GM19193 (cell line): ENCODE results near the gene OR2D2.

Source experiments
- POLR2A ChIP-seq: IDR thresholded peaks from 4 replicates; pipeline ENCODE4 v1.6.1; 2011; ENCODE audit not compliant: insufficient read depth, insufficient read length; ENCODE audit errors: extremely low read depth

Gene OR2D2

DNA sequence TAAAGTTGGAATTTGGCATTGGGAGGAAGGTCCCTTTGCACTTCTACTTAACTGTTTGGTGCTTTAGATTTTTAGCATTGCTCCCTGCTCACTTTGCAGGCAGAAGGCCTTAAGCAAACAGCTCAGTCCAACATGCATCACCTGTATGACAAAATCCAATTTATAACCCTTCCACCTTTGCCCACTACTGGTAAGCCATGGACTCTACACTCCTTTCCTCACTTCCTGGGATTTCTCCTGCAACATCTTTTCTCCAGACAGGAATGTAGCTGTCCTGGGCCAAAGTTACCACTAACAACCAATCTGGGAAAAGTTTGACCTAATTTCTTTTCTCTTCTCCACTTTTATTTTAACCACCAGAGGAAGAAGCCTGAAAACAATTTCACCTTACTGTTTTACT is 1.8 kb upstream of the OR2D2 start:
- no peak for TF ChIP-seq POLR2A

DNA sequence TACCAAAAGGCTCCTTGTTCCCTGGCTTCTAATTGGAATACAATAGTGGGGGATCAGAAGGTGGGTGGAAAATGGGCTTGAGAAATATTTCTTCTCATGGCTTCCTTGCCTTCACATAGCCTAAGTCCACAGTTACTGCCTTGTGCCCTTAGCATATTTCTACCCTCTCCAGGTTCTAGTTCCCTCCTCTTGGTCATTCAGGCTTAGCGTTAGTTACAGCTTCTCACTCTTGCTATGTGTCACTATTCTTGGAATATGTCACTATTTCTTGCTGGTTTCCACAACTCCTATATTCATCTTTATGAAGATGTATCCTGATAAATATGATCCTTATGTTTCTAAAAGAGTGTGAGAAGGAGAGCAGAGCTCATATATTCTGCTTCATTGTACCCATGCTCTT is 2.5 kb downstream of the OR2D2 start:
- no peak for TF ChIP-seq POLR2A

DNA sequence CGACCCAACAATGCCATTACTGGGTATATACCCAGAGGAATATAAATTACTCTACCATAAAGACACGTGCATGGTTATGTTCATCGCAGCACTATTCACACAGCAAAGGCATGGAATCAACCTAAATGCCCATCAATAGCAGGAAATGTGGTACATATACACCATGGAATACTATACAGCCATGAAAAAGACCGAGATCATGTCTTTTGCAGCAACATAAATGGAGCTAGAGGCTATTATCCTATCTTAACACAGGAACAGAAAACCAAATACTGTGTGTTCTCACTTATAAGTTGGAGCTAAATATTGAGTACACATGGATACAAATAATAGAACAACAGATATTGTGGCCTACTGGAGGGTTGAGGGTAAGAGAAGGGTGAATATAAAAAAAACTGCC is 3.5 kb downstream of the OR2D2 start:
- no peak for TF ChIP-seq POLR2A

DNA sequence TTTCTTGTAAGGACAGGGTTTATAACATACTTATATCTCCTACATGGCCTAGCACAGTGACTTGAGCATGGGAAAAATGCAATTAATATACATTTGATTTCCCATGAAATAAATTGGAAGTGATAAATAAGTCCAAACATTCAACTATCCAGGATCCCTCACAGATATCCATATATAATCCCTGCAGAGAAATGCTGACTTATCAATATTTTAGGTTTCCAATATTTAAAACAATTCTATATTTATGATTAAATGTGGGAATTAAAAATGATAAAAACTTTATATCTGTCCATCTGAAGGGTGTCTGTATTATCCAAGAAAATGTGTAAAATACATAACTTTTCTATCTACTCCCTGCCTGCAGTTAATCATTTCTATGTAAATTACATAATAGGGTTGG is 9.5 kb downstream of the OR2D2 start:
- no peak for TF ChIP-seq POLR2A

DNA sequence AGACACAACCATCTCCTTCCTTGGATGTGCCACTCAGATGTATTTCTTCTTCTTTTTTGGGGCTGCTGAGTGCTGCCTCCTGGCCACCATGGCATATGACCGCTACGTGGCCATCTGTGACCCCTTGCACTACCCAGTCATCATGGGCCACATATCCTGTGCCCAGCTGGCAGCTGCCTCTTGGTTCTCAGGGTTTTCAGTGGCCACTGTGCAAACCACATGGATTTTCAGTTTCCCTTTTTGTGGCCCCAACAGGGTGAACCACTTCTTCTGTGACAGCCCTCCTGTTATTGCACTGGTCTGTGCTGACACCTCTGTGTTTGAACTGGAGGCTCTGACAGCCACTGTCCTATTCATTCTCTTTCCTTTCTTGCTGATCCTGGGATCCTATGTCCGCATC is 15.4 kb downstream of the OR2D2 start:
- TF ChIP-seq POLR2A: no peak

DNA sequence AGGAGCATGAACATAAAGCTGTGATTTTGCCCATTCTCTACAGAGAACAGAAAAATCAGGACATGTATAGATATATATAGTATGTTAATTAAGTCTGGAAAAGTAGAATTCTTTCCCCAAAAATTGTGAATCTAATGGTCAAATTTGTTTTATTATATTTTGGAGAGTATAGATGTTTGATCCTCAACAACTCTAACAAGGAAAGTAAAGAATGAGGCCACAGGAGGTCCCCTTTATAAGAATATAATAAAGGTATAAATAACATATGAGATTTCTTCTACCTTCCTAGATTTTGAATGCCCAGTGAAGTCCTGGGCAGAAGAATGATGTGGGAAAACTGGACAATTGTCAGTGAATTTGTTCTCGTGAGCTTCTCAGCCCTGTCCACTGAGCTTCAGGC is 16.0 kb downstream of the OR2D2 start, which contains the start of gene OR10A4:
Gene OR10A4 (plus strand): TSS at position 301 of the 400 bp plus-strand sequence. CDS start 23 bp downstream, at position 324.
- no peak for TF ChIP-seq POLR2A

DNA sequence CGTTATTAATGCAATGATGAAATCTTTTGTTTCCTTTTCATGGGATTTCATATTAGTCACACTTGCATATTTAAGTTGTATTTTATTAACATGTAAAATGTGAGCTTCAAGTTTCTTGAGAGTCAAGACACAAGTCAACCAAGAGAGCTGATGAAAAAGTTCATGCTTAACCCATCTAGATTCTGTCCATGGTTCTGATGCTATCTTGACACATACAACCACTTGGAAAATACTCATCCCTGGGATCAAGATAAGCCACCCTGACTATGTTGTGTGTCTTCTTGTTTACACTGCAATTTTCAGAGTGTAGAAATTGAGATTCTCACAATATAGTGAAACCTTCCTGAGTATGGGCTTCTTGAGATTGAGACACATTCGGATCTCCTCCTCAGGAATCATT is 16.5 kb downstream of the OR2D2 start:
- TF ChIP-seq POLR2A: no peak

DNA sequence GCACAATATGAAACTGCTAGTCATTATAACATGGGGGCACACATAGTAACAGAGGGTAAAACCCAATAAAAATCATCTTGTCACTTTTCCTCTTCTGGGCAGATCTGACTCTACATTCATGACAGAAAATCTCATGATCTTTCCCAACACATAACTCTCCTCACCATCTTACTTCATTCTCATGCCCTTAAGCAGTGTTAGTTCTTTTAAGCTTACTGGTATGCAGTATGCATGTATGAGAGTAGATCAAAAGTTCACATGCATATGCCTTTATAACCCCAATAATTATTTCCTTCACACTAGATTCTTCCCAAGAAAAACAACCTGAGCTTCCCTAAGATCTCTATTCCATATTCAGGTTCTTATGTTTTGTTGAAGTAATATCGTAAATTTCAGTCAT is 21.0 kb downstream of the OR2D2 start:
- TF ChIP-seq POLR2A: no peak

DNA sequence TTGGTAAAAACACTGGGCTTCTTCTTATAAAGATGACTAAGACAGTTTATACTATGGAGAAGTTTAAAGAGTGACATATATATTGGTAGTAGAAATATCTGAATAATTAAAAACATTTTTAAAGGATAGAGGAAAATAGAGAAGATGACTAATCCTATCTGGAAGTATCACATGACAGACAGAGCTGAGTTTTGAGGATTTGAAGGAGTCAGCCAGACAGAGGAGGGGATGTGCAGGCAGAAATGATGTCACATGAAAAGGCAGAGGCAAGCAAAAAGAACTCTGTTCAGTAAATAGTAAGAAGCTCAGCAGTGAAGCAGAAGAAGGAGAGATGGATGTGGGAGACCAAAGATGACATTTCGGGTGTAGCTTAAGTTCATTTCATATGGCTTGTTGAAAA is 27.9 kb downstream of the OR2D2 start:
- no peak for TF ChIP-seq POLR2A

DNA sequence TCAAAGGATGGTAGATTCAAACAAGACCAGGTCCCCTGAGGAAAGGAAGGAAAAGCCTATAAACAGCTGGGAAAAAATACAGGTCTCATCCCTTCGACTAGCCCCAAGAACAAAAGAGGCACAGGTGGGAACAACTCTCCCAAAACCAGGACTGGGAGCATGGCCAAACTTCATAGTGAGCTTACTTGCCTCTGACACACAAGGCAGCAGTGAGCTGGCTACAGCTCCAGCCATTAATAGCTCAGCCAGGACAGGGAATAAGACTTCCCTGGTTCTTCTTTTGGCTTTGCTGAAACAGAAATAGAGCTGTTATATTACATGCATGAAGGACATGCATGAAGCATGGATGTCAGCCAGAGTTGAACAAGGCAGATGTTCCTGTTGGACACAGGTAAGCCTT is 29.3 kb downstream of the OR2D2 start, which contains the start of gene OR10A2:
Gene OR10A2 (plus strand): TSS at position 97 of the 400 bp plus-strand sequence. CDS start 6,698 bp downstream, outside the sequence.
- no peak for TF ChIP-seq POLR2A

DNA sequence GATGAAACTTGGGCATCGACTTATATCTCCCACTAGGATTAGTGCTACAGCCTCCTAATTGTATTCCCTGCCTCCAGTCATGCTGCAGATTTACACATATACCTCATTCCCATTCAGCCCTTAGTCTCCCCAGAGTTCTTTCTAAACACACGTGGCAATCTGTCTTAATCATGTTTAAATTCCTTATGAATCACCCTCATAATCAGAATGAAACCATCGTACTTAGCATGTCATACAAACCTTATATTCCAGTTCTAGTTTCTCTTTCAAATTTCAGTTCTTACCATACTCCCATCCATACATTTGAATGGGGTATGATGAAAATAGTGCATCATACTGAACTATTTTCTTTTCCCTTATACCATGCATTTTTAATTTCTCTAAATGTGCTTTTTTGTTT is 35.4 kb downstream of the OR2D2 start:
- no peak for TF ChIP-seq POLR2A

DNA sequence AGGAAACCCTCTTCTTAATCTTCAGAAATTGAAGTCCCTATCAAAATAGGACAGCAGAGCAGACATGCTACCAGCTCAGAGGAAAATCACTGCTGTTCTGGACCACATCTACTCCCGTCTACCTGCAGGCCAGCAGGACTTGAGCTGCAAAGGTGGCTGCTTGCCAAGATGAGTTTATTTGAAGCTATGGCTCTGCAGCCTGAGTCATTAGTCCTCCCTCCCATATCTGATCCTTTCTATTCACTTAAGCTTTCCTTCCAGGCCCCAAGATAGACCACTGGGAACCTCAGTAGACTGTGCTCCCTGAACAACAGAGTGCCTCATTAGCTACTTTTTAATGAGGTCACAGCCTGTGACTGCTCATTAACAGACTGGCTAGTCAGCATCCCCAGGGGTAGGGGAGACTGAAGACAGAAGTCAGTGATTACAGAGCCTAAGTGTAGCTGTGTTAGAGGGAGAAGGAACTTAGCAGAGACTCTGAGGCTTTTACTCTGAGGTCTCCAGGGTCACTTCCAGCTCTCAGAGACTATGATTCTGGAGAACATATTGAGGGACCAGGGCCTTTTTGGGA is 36.2 kb downstream of the OR2D2 start:
- no peak for TF ChIP-seq POLR2A

DNA sequence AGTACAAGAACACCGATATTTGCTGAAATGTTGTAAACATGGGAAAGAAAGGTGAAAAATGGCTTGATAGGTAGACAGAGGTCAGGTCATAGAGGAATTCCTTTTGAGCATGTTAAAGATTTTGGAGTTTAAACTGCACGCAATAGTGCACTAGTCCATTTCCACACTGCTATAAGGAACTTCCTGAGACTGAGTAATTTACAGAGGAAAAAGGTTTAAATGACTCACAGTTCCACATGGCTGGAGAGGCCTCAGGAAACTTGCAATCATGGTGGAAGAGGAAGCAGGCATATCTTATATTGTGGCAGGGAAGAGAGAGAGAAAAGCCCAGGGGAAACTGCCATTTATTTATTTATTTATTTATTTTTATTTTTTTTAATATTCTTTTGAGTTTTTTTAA is 41.8 kb downstream of the OR2D2 start:
- TF ChIP-seq POLR2A: no peak

DNA sequence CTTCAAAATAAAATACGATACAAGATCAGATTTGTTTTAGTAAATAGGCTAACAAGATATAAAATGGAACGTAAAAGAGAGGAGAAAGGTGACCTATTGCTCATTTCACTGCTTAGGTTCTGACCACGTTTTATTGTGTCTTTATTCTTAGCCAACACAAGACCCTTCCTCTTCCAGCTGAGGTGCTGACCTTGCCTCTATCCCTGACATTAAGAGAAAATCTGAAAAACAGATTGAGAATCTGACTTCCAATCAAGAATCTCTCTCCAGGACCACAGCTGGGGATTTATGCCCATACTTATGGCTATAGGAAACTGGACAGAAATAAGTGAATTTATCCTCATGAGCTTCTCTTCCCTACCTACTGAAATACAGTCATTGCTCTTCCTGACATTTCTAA is 46.9 kb downstream of the OR2D2 start, which contains the start of gene OR10A5:
Gene OR10A5 (plus strand): TSS at position 301 of the 400 bp plus-strand sequence. CDS start 0 bp downstream, at position 301.
- no peak for TF ChIP-seq POLR2A

DNA sequence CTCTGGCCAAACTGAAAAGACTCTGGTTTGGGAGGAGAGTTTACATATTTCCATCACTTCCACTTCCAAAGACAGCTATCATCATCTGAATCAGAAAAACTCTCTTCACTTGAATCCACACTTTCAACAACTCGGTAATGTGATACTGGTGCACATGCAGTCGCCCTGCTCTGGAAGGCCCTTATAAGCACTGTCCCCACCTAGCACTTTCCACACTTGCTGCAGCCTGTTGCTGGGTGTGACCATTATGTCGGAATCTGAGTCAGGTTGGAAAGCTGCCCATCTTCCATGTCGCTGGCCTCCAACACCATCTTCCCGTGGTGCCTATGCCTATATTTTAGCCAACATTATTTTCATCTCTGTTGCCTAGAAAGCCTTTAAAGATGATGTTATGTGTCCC is 47.9 kb downstream of the OR2D2 start:
- no peak for TF ChIP-seq POLR2A

DNA sequence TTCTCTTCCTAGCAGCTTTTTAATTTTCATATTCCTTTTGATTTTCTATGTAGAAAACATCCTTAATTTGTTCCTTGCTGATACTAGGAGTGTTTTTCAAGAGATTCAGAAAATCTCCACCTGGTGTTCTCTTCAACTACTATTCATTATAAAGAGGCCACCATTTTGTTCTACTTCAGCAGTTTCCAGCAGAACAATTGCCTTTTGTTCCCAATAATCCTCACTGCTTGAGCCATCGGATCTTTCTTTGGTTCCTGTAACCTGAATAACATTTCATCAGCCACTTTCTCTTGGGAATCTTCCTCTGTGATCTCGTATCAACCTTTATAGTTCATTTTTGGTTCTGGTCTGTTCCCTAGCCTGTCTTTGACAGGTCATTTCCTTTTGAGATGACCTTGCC is 48.6 kb downstream of the OR2D2 start:
- TF ChIP-seq POLR2A: no peak

DNA sequence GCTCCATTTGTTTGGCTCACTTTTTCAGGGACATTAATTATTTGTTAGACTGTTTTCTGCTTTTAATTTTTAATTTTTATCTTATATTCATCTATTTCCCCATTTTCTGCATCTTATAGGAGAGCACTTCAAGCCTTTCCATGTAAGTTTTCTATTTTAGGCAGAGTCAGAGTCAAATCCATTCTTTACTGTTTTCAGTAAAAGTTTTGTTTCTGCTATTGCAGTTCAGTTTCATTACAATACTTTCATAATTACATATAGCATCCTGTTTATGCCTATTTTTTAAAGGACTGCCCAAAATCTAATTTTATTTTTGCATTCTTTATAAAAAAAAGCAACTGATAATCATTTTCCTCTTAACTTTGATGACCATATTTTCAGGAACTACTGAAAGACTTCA is 50.6 kb downstream of the OR2D2 start:
- no peak for TF ChIP-seq POLR2A
